HepG2 (cell line): ENCODE measurements around the gene BCLAF1. TPM values are rescaled to one million over a fixed set of nuclear protein-coding genes. Genes with fewer than 3 reads are reported as not detected.

Source experiments
- ATF1 ChIP-seq: IDR thresholded peaks from 2 replicates; pipeline ENCODE4 v1.6.1; 2016; ENCODE audit warnings: mild to moderate bottlenecking, control low read depth
- BRCA1 ChIP-seq: sonication (generic); formaldehyde crosslinking; IDR thresholded peaks from 2 replicates; pipeline ENCODE4 v1.4.0; 2020; ENCODE audit warnings: missing genetic modification reagents
- CENPT ChIP-seq: sonication (generic); formaldehyde crosslinking; IDR thresholded peaks from 2 replicates; pipeline ENCODE4 v1.8.0; 2022; ENCODE audit warnings: low read depth, mild to moderate bottlenecking, moderate library complexity, missing genetic modification reagents
- ETV5 ChIP-seq: IDR thresholded peaks from 2 replicates; pipeline ENCODE4 v1.6.1; 2018; ENCODE audit warnings: missing biosample characterization, missing genetic modification reagents, inconsistent platforms, borderline replicate concordance
- MXD4 ChIP-seq: IDR thresholded peaks from 2 replicates; pipeline ENCODE4 v1.6.1; 2016; ENCODE audit warnings: mild to moderate bottlenecking, missing biosample characterization, missing genetic modification reagents
- NFIB ChIP-seq: sonication (generic); formaldehyde crosslinking; IDR thresholded peaks from 2 replicates; pipeline ENCODE4 v1.9.0; 2021; ENCODE audit warnings: missing genetic modification reagents, mild to moderate bottlenecking, borderline replicate concordance
- PRDM15 ChIP-seq: sonication (generic); formaldehyde crosslinking; IDR thresholded peaks from 2 replicates; pipeline ENCODE4 v1.4.0; 2020; ENCODE audit warnings: missing genetic modification reagents
- SAP130 ChIP-seq: IDR thresholded peaks from 2 replicates; pipeline ENCODE4 v1.6.1; 2016; ENCODE audit warnings: low read depth
- USF2 ChIP-seq, 2 experiments: sonication (generic) in 1 of 2; formaldehyde crosslinking in 1 of 2; IDR thresholded peaks; 2 replicates each; pipeline versions ENCODE4 v1.5.1 to v1.6.1; 2011 to 2020; ENCODE audit warnings: borderline replicate concordance in 1 of 2, low read depth in 1 of 2, low read length in 1 of 2, mild to moderate bottlenecking in 1 of 2, missing genetic modification reagents in 1 of 2, moderate library complexity in 1 of 2
- YY1 ChIP-seq: IDR thresholded peaks from 2 replicates; pipeline ENCODE4 v1.6.1; 2011; ENCODE audit warnings: low read length, low read depth, moderate library complexity, mild to moderate bottlenecking; ENCODE audit not compliant: insufficient read depth, insufficient replicate concordance
- ZBTB38 ChIP-seq: sonication (generic); formaldehyde crosslinking; IDR thresholded peaks from 2 replicates; pipeline ENCODE4 v1.5.1; 2020; ENCODE audit warnings: mild to moderate bottlenecking, missing genetic modification reagents
- ZNF142 ChIP-seq: sonication (generic); formaldehyde crosslinking; IDR thresholded peaks from 2 replicates; pipeline ENCODE4 v1.4.0; 2020; ENCODE audit warnings: missing genetic modification reagents
- ZNF251 ChIP-seq: sonication (generic); formaldehyde crosslinking; IDR thresholded peaks from 2 replicates; pipeline ENCODE4 v1.9.0; 2021; ENCODE audit warnings: mild to moderate bottlenecking, missing genetic modification reagents
- ZNF543 ChIP-seq: sonication (generic); formaldehyde crosslinking; IDR thresholded peaks from 2 replicates; pipeline ENCODE4 v1.4.0; 2020; ENCODE audit warnings: mild to moderate bottlenecking, missing genetic modification reagents
- ZNF546 ChIP-seq: sonication (generic); formaldehyde crosslinking; conservative IDR thresholded peaks from 2 replicates; pipeline ENCODE4 v1.8.1; 2023; ENCODE audit warnings: mild to moderate bottlenecking, missing genetic modification reagents
- ZNF776 ChIP-seq: sonication (generic); formaldehyde crosslinking; IDR thresholded peaks from 2 replicates; pipeline ENCODE4 v1.4.0; 2020; ENCODE audit warnings: mild to moderate bottlenecking, missing genetic modification reagents
- polyA plus RNA-seq, 8 experiments: library from polyadenylated mRNA; depleted of rRNA in 3 of 8; stranded (reverse) in 7 of 8; unstranded in 1 of 8; fragments of >200 nt; fragmentation: Illumina TruSeq in 4 of 8; extraction: Trizol in 4 of 8; gene quantifications; 2 replicates each; pipeline versions ENCODE4 v1.2.1 to v1.2.3, GENCODE V29; 2011 to 2016; ENCODE audit warnings: low read depth in 4 of 8, missing spikeins in 1 of 8, mixed read lengths in 1 of 8; ENCODE audit not compliant: insufficient read depth in 1 of 8
- total RNA-seq, 5 experiments: library from RNA; depleted of rRNA; stranded (reverse); fragments of >200 nt; fragmentation: Illumina TruSeq; extraction: Trizol; gene quantifications; 2 replicates each; pipeline ENCODE4 v1.2.3, GENCODE V29; 2016; ENCODE audit warnings: low read depth in 1 of 5

BCLAF1 gene
- total and polyA plus RNA-seq, 2 of the 13 experiments (the other 11 are each of a cell fraction or from before 2014, with no cell fraction given), result 55.3 to 292 TPM

- TF ChIP-seq ZNF142 (CRISPR knock-in tag) (no peak), SAP130 (CRISPR knock-in tag) (peak; percentile 100), ZNF543 (peak; percentile 33; the same call in 1 of the 2 replicates), ETV5 (CRISPR knock-in tag) (peak; percentile 79), MXD4 (CRISPR knock-in tag) (peak; percentile 100), NFIB (no peak), ZNF546 (CRISPR knock-in tag) (no peak; the same call in 1 of the 2 replicates), USF2 (IDR thresholded peaks at IDR 0.05; ENCODE audit: low read depth, low read length) (no peak), USF2 (CRISPR knock-in tag; IDR thresholded peaks at IDR 0.05; ENCODE audit: borderline replicate concordance) (no peak), PRDM15 (no peak; the same call in 1 of the 2 replicates), ATF1 (CRISPR knock-in tag) (peak; percentile 93), YY1 (peak; percentile 61), ZBTB38 (peak; percentile 48; the same call in 1 of the 2 replicates), CENPT (CRISPR knock-in tag) (no peak; the same call in 1 of the 2 replicates), BRCA1 (0 out of 2 replicates have a peak, but pooled peaks have one; percentile 35), ZNF776 (CRISPR knock-in tag) (no peak), ZNF251 (no peak)
Measured at GRCh38 chr6:136249811-136250685, 39.6 kb downstream of the BCLAF1 start, which contains the start of gene MTFR2 (continued).
